Measurements from ENCODE around the gene IRF2BP1.

GRCh38 chr19:45882652-45883585 lies 3.0 kb downstream of the IRF2BP1 start:
- no peak for TF ChIP-seq ZNF879 (CRISPR knock-in tag; IDR thresholded peaks at IDR 0.05)
- TF ChIP-seq KLF15 (CRISPR knock-in tag; IDR thresholded peaks at IDR 0.05; ENCODE audit: borderline replicate concordance) = no peak; the same call in 1 of the 2 replicates
- peak; percentile 76 for TF ChIP-seq CREB1 (IDR thresholded peaks at IDR 0.05)
- TF ChIP-seq CREB1 (CRISPR knock-in tag; IDR thresholded peaks at IDR 0.05) = peak; percentile 86
- no peak for TF ChIP-seq ZBTB8A (CRISPR knock-in tag; IDR thresholded peaks at IDR 0.05; ENCODE audit: borderline replicate concordance, low read depth)
- peak in 1 of 2 experiments; percentile 51; a peak in 2 of 4 replicates for TF ChIP-seq ATF4 (CRISPR knock-in tag; IDR thresholded peaks at IDR 0.05)
- no peak; the same call in 1 of the 2 replicates for TF ChIP-seq FOXJ3 (CRISPR knock-in tag; IDR thresholded peaks at IDR 0.05; ENCODE audit: borderline replicate concordance)
- no peak for TF ChIP-seq RFX5 (IDR thresholded peaks at IDR 0.05; ENCODE audit: low read depth, low read length)
- peak; percentile 30; the same call in 1 of the 2 replicates for TF ChIP-seq SIN3A (IDR thresholded peaks at IDR 0.05; ENCODE audit: borderline replicate concordance, low read depth, low read length)
- TF ChIP-seq E2F1 (CRISPR knock-in tag; IDR thresholded peaks at IDR 0.05) = peak; percentile 22; the same call in 1 of the 2 replicates
- peak; percentile 93 for TF ChIP-seq ZSCAN30 (CRISPR knock-in tag; IDR thresholded peaks at IDR 0.05)
- no peak for TF ChIP-seq AKNA (CRISPR knock-in tag; IDR thresholded peaks at IDR 0.05; ENCODE audit: borderline replicate concordance)
- peak; percentile 56; the same call in 1 of the 2 replicates for TF ChIP-seq ZNF274 (CRISPR knock-in tag; IDR thresholded peaks at IDR 0.05)
- peak; percentile 83 for TF ChIP-seq GABPB1 (CRISPR knock-in tag; IDR thresholded peaks at IDR 0.05)
- 0 out of 2 replicates have a peak, but pooled peaks have one; percentile 20 for TF ChIP-seq E2F5 (CRISPR knock-in tag; conservative IDR thresholded peaks at IDR 0.05)

Data from HepG2 (cell line).